H9 (cell line): ENCODE measurements around the gene EMP3. TPM values are rescaled to one million over a fixed set of nuclear protein-coding genes. Genes with fewer than 3 reads are reported as not detected.
A peak's percentile ranks its signal among the peaks of the same experiment; 100 is the strongest.

ENCODE experiments used
- DNase-seq: peaks from one replicate; pipeline ENCODE4 v3.0.0-alpha.2; 2017
- H2AFZ ChIP-seq: one replicate; pipeline ENCODE4 v1.6.1; 2013; ENCODE audit warnings: mild to moderate bottlenecking, low read length, control low read depth, moderate library complexity
- H2AK5ac ChIP-seq: 2 replicates; pipeline ENCODE4 v1.6.1; 2013; ENCODE audit warnings: low read length, control low read depth, mixed read lengths; ENCODE audit not compliant: insufficient read length
- H2BK120ac ChIP-seq: one replicate; pipeline ENCODE4 v1.6.1; 2013; ENCODE audit warnings: low read depth, mild to moderate bottlenecking, low read length, control low read depth, inconsistent platforms; ENCODE audit not compliant: poor library complexity, severe bottlenecking
- H2BK12ac ChIP-seq: 2 replicates; pipeline ENCODE4 v1.6.1; 2013; ENCODE audit warnings: low read length, control low read depth, mixed read lengths, low read depth; ENCODE audit not compliant: insufficient read length
- H2BK15ac ChIP-seq: 2 replicates; pipeline ENCODE4 v1.6.1; 2013; ENCODE audit warnings: low read depth, low read length, control low read depth
- H2BK20ac ChIP-seq: one replicate; pipeline ENCODE4 v1.6.1; 2013; ENCODE audit warnings: low read depth, mild to moderate bottlenecking, low read length, control low read depth, inconsistent platforms; ENCODE audit not compliant: poor library complexity, severe bottlenecking
- H2BK5ac ChIP-seq: 2 replicates; pipeline ENCODE4 v1.6.1; 2013; ENCODE audit warnings: low read length, control low read depth, mixed read lengths; ENCODE audit not compliant: insufficient read length
- H3K14ac ChIP-seq: 2 replicates; pipeline ENCODE4 v1.6.1; 2013; ENCODE audit warnings: low read length, control low read depth; ENCODE audit not compliant: insufficient read depth
- H3K18ac ChIP-seq: 2 replicates; pipeline ENCODE4 v1.6.1; 2013; ENCODE audit warnings: low read depth, mild to moderate bottlenecking, mixed read lengths, low read length, control low read depth; ENCODE audit not compliant: insufficient read length
- H3K23ac ChIP-seq: 2 replicates; pipeline ENCODE4 v1.6.1; 2013; ENCODE audit warnings: low read length, control low read depth, mixed read lengths, low read depth; ENCODE audit not compliant: insufficient read length
- H3K23me2 ChIP-seq: 2 replicates; pipeline ENCODE4 v1.6.1; 2013; ENCODE audit warnings: low read depth, mild to moderate bottlenecking, mixed read lengths, low read length, control low read depth; ENCODE audit not compliant: insufficient read length, poor library complexity, severe bottlenecking
- H3K27ac ChIP-seq: 2 replicates; pipeline ENCODE4 v1.5.1; 2013; ENCODE audit warnings: low read length, control low read depth, mixed read lengths, low read depth; ENCODE audit not compliant: insufficient read length
- H3K27me3 ChIP-seq: 2 replicates; pipeline ENCODE4 v1.6.1; 2013; ENCODE audit warnings: low read length, control low read depth, inconsistent platforms; ENCODE audit not compliant: insufficient read depth
- H3K4ac ChIP-seq: 2 replicates; pipeline ENCODE4 v1.6.1; 2013; ENCODE audit warnings: low read depth, mild to moderate bottlenecking, control low read depth, inconsistent platforms, low read length, moderate library complexity
- H3K4me1 ChIP-seq: 2 replicates; pipeline ENCODE4 v1.6.1; 2013; ENCODE audit warnings: low read length, control low read depth, inconsistent platforms; ENCODE audit not compliant: insufficient read depth
- H3K4me2 ChIP-seq: 2 replicates; pipeline ENCODE4 v1.6.1; 2013; ENCODE audit warnings: low read length, control low read depth, mixed read lengths; ENCODE audit not compliant: insufficient read length, insufficient read depth
- H3K56ac ChIP-seq: 2 replicates; pipeline ENCODE4 v1.6.1; 2013; ENCODE audit warnings: low read depth, mild to moderate bottlenecking, mixed read lengths, low read length, control low read depth; ENCODE audit not compliant: insufficient read length
- H3K79me1 ChIP-seq: 2 replicates; pipeline ENCODE4 v1.6.1; 2013; ENCODE audit warnings: low read depth, mild to moderate bottlenecking, moderate library complexity, low read length, control low read depth, inconsistent platforms; ENCODE audit not compliant: insufficient read depth, poor library complexity, severe bottlenecking
- H3K79me2 ChIP-seq: 2 replicates; pipeline ENCODE4 v1.6.1; 2013; ENCODE audit warnings: low read length, control low read depth, inconsistent platforms; ENCODE audit not compliant: insufficient read depth
- H3K9ac ChIP-seq: 2 replicates; pipeline ENCODE4 v1.6.1; 2013; ENCODE audit warnings: low read length, control low read depth, mixed read lengths; ENCODE audit not compliant: insufficient read length; ENCODE audit errors: extremely low read depth
- H3K9me3 ChIP-seq: one replicate; pipeline ENCODE4 v1.6.1; 2013; ENCODE audit warnings: low read depth, low read length, inconsistent platforms; ENCODE audit not compliant: control insufficient read depth
- H3T11ph ChIP-seq: one replicate; pipeline ENCODE4 v1.6.1; 2013; ENCODE audit warnings: mild to moderate bottlenecking, low read length, control low read depth, inconsistent platforms
- H4K20me1 ChIP-seq: one replicate; pipeline ENCODE4 v1.6.1; 2013; ENCODE audit not compliant: control insufficient read depth, insufficient read length, insufficient read depth
- H4K5ac ChIP-seq: 2 replicates; pipeline ENCODE4 v1.6.1; 2013; ENCODE audit warnings: low read depth, mild to moderate bottlenecking, mixed read lengths, low read length, control low read depth; ENCODE audit not compliant: insufficient read length
- H4K8ac ChIP-seq: replicated peaks from 2 replicates; pipeline ENCODE4 v1.6.1; 2013; ENCODE audit warnings: low read length, control low read depth, mixed read lengths, low read depth; ENCODE audit not compliant: insufficient read length
- H4K91ac ChIP-seq: 2 replicates; pipeline ENCODE4 v1.6.1; 2013; ENCODE audit warnings: low read depth, mild to moderate bottlenecking, moderate library complexity, mixed read lengths, low read length, control low read depth; ENCODE audit not compliant: insufficient read length
- H3K27ac Mint-ChIP-seq, 3 experiments: 2 replicates in 2 of 3; 3 replicates in 1 of 3; pipeline ENCODE4 v1.8.0; 2020 to 2021; ENCODE audit warnings: mixed read lengths in 3 of 3, mild to moderate bottlenecking in 1 of 3, moderate library complexity in 1 of 3
- H3K27me3 Mint-ChIP-seq: 2 replicates; pipeline ENCODE4 v1.8.0; 2021; ENCODE audit warnings: low read depth, mild to moderate bottlenecking, moderate library complexity, mixed read lengths
- H3K36me3 Mint-ChIP-seq, 3 experiments: 2 replicates in 2 of 3; 3 replicates in 1 of 3; pipeline ENCODE4 v1.8.0; 2020 to 2021; ENCODE audit warnings: low read depth in 3 of 3, mixed read lengths in 3 of 3; ENCODE audit not compliant: insufficient read depth in 1 of 3
- H3K4me1 Mint-ChIP-seq, 2 experiments: 2 replicates each; pipeline ENCODE4 v1.8.0; 2020; ENCODE audit warnings: mixed read lengths in 2 of 2
- H3K4me3 Mint-ChIP-seq, 2 experiments: 2 replicates in 1 of 2; 3 replicates in 1 of 2; pipeline ENCODE4 v1.8.0; 2020 to 2021; ENCODE audit warnings: mild to moderate bottlenecking in 2 of 2, mixed read lengths in 2 of 2, moderate library complexity in 1 of 2
- H3K9me3 Mint-ChIP-seq, 2 experiments: 2 replicates in 1 of 2; 3 replicates in 1 of 2; pipeline ENCODE4 v1.8.0; 2020; ENCODE audit warnings: mild to moderate bottlenecking in 2 of 2, mixed read lengths in 2 of 2, moderate library complexity in 1 of 2
- CTCF ChIP-seq: fragments of 200-600 bp; sonication (generic); conservative IDR thresholded peaks from 3 replicates; pipeline ENCODE4 v1.8.0; 2021; ENCODE audit warnings: antibody characterized with exemption, mild to moderate bottlenecking
- WGBS: extraction: QIAGEN DNeasy Blood & Tissue Kit; methylation state at CpG from one replicate; pipeline ENCODE4 v1.1.7; 2013; ENCODE audit warnings: missing lambda C conversion rate, low lambda C conversion rate, mixed read lengths; ENCODE audit not compliant: insufficient read length; ENCODE audit errors: extremely low coverage; 5-methylcytosine and 5-hydroxymethylcytosine counted together
- total RNA-seq: library from RNA; stranded (reverse); gene quantifications from 2 replicates; pipeline ENCODE4 v1.2.1, GENCODE V29; 2021

Gene EMP3
- total RNA-seq, 1 experiment from 2014 or later, result 9.6 TPM

- H3K27ac Mint-ChIP-seq, result peak overlapping the region; percentile 41 to 79 (median 49); a peak in 4 of 7 replicates
- Histone ChIP-seq H3K23ac (no peak overlapping the region), H2AFZ (no peak overlapping the region), H3K79me2 (no peaks in the 10 kb centered on the region), H3K9me3 (no peaks in the 10 kb centered on the region), H3T11ph (no peak overlapping the region), H2BK20ac (no peak overlapping the region), H3K4me2 (no peak overlapping the region), H2BK12ac (no peak overlapping the region), H4K20me1 (no peaks in the 10 kb centered on the region), H3K9ac (no peak overlapping the region), H3K27me3 (no peaks in the 10 kb centered on the region), H2BK5ac (no peak overlapping the region), H3K4ac (no peak overlapping the region), H2AK5ac (no peak overlapping the region), H3K18ac (no peak overlapping the region), H4K8ac (no peak overlapping the region), H3K14ac (no peak overlapping the region), H3K27ac (no peak overlapping the region), H4K91ac (no peak overlapping the region), H4K5ac (no peak overlapping the region), H2BK120ac (no peak overlapping the region), H2BK15ac (no peak overlapping the region), H3K79me1 (no peaks in the 10 kb centered on the region), H3K4me1 (no peaks in the 10 kb centered on the region), H3K56ac (no peak overlapping the region), H3K23me2 (no peaks in the 10 kb centered on the region)
- no peaks in the 10 kb centered on the region for H3K9me3 Mint-ChIP-seq
- H3K27me3 Mint-ChIP-seq, result no peaks in the 10 kb centered on the region
- peaks cover 5 to 12% of the 10 kb centered on the region in 2 experiments for H3K4me1 Mint-ChIP-seq
- peaks cover 0 to 14% (median 4%) of the 10 kb centered on the region in 3 experiments; a peak in 5 of 7 replicates for H3K36me3 Mint-ChIP-seq
- H3K4me3 Mint-ChIP-seq, result no peak overlapping the region
- WGBS, result no CpG with 5 or more reads among the region's 15 CpGs
- DNase-seq, result no peak
- no peak for TF ChIP-seq CTCF
These were observed 29.1 kb downstream of the EMP3 start for GRCh38 chr19:48354332-48354992.
